Left lung (tissue), 10 donors: Measurements from ENCODE around the gene OGG1. TPM values are rescaled to one million over a fixed set of nuclear protein-coding genes. Genes with fewer than 3 reads are reported as not detected.

Experiments
- ATAC-seq: fragments of 200-7000 bp; cut with Tn5 transposase; one replicate; pipeline ENCODE4 v1.9.1; 2020; ENCODE audit warnings: moderate library complexity
- DNase-seq, 4 donors: peaks; one replicate each; pipeline ENCODE4 v3.0.0-alpha.2; 2013 to 2020
- H3K27ac ChIP-seq, 2 donors: fragments of 200-600 bp; sonication (generic) in 1 of 2; one replicate each; pipeline versions ENCODE4 v1.5.0 to v1.8.0; 2020 to 2021
- H3K27me3 ChIP-seq, 2 donors: fragments of 200-600 bp; sonication (generic) in 1 of 2; one replicate each; pipeline versions ENCODE4 v1.5.0 to v1.8.0; 2020 to 2021
- H3K36me3 ChIP-seq, 2 donors: fragments of 200-600 bp; sonication (generic) in 1 of 2; one replicate each; pipeline versions ENCODE4 v1.5.0 to v1.8.0; 2020 to 2021
- H3K4me1 ChIP-seq, 2 donors: fragments of 200-600 bp; one replicate each; pipeline ENCODE4 v1.8.0; 2021
- H3K4me3 ChIP-seq, 2 donors: fragments of 200-600 bp; sonication (generic) in 1 of 2; one replicate each; pipeline versions ENCODE4 v1.5.0 to v1.8.0; 2020 to 2021; ENCODE audit warnings: mild to moderate bottlenecking in 1 of 2
- H3K9me3 ChIP-seq, 2 donors: fragments of 200-600 bp; sonication (generic) in 1 of 2; one replicate each; pipeline versions ENCODE4 v1.5.0 to v1.8.0; 2020 to 2021
- CTCF ChIP-seq, 2 donors: fragments of 200-600 bp; sonication (generic) in 1 of 2; IDR thresholded peaks; one replicate each; pipeline versions ENCODE4 v1.5.0 to v1.8.0; 2021; ENCODE audit warnings: antibody characterized with exemption in 2 of 2
- intact Hi-C, 2 donors: fragments of 100-400 bp; cut with DNase I; formaldehyde crosslinking; loops; one replicate each; pipeline versions ENCODE4 v1.11.2 to v1.14.2; 2022
- polyA plus RNA-seq, 6 donors: library from polyadenylated mRNA; unstranded; fragments of 120-200 nt; gene quantifications; one replicate each; pipeline ENCODE4 v1.2.1, GENCODE V29; 2013; ENCODE audit not compliant: insufficient read length in 6 of 6
- total RNA-seq, 2 donors: library from RNA; stranded (reverse); fragmentation: NEBNext Ultra II Directional; extraction: Animal tissue kit (Norgen Biotek cat#: 25700); gene quantifications; one replicate each; pipeline ENCODE4 v1.2.1, GENCODE V29; 2021
- donor health status: DM: no; HTN: yes; CAD: no.
- donor health status: DM: no; HTN: no; CAD: no.

OGG1 gene
- total and polyA plus RNA-seq, 8 donors, result 19.9 to 73.1 (median 68.8) TPM

- DNase-seq (peak in 1 of 4 donors; percentile 48), ATAC-seq (peak; percentile 55)
- H3K36me3 ChIP-seq, result peaks cover 0 to 47% of the 10 kb centered on the region in 2 donors
- H3K4me3 ChIP-seq, result no peak overlapping the region
- peak overlapping the region in 1 of 2 donors; percentile 88 for H3K27ac ChIP-seq
- TF ChIP-seq CTCF (IDR thresholded peaks at IDR 0.05), result no peak
- no peaks in the 10 kb centered on the region for H3K9me3 ChIP-seq
- intact Hi-C loops, result no loop called here
- H3K4me1 ChIP-seq, result peaks cover 3 to 53% of the 10 kb centered on the region in 2 donors
- H3K27me3 ChIP-seq, result no peaks in the 10 kb centered on the region
Measured at GRCh38 chr3:9779721-9780457, 30.1 kb downstream of the OGG1 start.

GRCh38 chr3:9780458-9780812, 30.7 kb downstream of the OGG1 start:
- no peak for TF ChIP-seq CTCF (IDR thresholded peaks at IDR 0.05)
- DNase-seq (no peak), ATAC-seq (no peak)
- Histone ChIP-seq H3K27ac (peak overlapping the region in 1 of 2 donors; percentile 88), H3K9me3 (no peaks in the 10 kb centered on the region), H3K4me1 (peaks cover 3 to 53% of the 10 kb centered on the region in 2 donors), H3K4me3 (no peak overlapping the region), H3K36me3 (peaks cover 0 to 53% of the 10 kb centered on the region in 2 donors), H3K27me3 (no peaks in the 10 kb centered on the region)
- intact Hi-C loops, result no loop called here

- peak overlapping the region in 1 of 2 donors; percentile 88 for H3K27ac ChIP-seq
- DNase-seq (no peak), ATAC-seq (no peak)
- intact Hi-C loops, result no loop called here
- no peak overlapping the region for H3K4me3 ChIP-seq
- peaks cover 0 to 57% of the 10 kb centered on the region in 2 donors for H3K36me3 ChIP-seq
- TF ChIP-seq CTCF (IDR thresholded peaks at IDR 0.05), result no peak
- H3K4me1 ChIP-seq, result peaks cover 3 to 53% of the 10 kb centered on the region in 2 donors
- no peaks in the 10 kb centered on the region for H3K9me3 ChIP-seq
- H3K27me3 ChIP-seq, result no peaks in the 10 kb centered on the region
Measured at GRCh38 chr3:9780910-9781309, 31.2 kb downstream of the OGG1 start.

GRCh38 chr3:9781551-9781950, 31.8 kb downstream of the OGG1 start:
- ATAC-seq (no peak), DNase-seq (no peak)
- no peak for TF ChIP-seq CTCF (IDR thresholded peaks at IDR 0.05)
- no peaks in the 10 kb centered on the region for H3K27me3 ChIP-seq
- intact Hi-C loops, result no loop called here
- peaks cover 0 to 64% of the 10 kb centered on the region in 2 donors for H3K36me3 ChIP-seq
- H3K4me3 ChIP-seq, result no peak overlapping the region
- H3K9me3 ChIP-seq, result no peaks in the 10 kb centered on the region
- peak overlapping the region in 1 of 2 donors; percentile 88 for H3K27ac ChIP-seq
- H3K4me1 ChIP-seq, result peaks cover 3 to 53% of the 10 kb centered on the region in 2 donors

GRCh38 chr3:9781978-9782603, 32.3 kb downstream of the OGG1 start:
- no peak for TF ChIP-seq CTCF (IDR thresholded peaks at IDR 0.05)
- Histone ChIP-seq H3K9me3 (no peaks in the 10 kb centered on the region), H3K27me3 (no peaks in the 10 kb centered on the region), H3K4me1 (peaks cover 3 to 53% of the 10 kb centered on the region in 2 donors), H3K4me3 (no peak overlapping the region), H3K36me3 (peaks cover 0 to 69% of the 10 kb centered on the region in 2 donors), H3K27ac (peak overlapping the region in 1 of 2 donors; percentile 88)
- no peak for DNase-seq
- intact Hi-C loops, result no loop called here
- no peak for ATAC-seq
